HepG2 (cell line): Measurements from ENCODE around the gene CPNE5. TPM values are rescaled to one million over a fixed set of nuclear protein-coding genes. Genes with fewer than 3 reads are reported as not detected.

Experiments
- BORCS8-MEF2B ChIP-seq: sonication (generic); formaldehyde crosslinking; IDR thresholded peaks from 2 replicates; pipeline ENCODE4 v1.8.0; 2022; ENCODE audit warnings: mild to moderate bottlenecking, missing genetic modification reagents
- FOXM1 ChIP-seq: sonication (generic); formaldehyde crosslinking; IDR thresholded peaks from 2 replicates; pipeline ENCODE4 v1.5.0; 2020; ENCODE audit warnings: missing genetic modification reagents
- GZF1 ChIP-seq: sonication (generic); formaldehyde crosslinking; IDR thresholded peaks from 2 replicates; pipeline ENCODE4 v1.5.1; 2020; ENCODE audit warnings: mild to moderate bottlenecking, missing genetic modification reagents
- KAT7 ChIP-seq: IDR thresholded peaks from 2 replicates; pipeline ENCODE4 v1.6.1; 2018; ENCODE audit warnings: borderline replicate concordance, missing compliant biosample characterization
- NFIC ChIP-seq: IDR thresholded peaks from 2 replicates; pipeline ENCODE4 v1.6.1; 2012; ENCODE audit warnings: mild to moderate bottlenecking, low read length, inconsistent platforms
- NFYC ChIP-seq: IDR thresholded peaks from 2 replicates; pipeline ENCODE4 v1.6.1; 2016; ENCODE audit warnings: missing genetic modification reagents, missing compliant biosample characterization
- NR2C2 ChIP-seq: sonication (generic); formaldehyde crosslinking; IDR thresholded peaks from 2 replicates; pipeline ENCODE4 v1.4.0; 2020; ENCODE audit warnings: missing genetic modification reagents, mild to moderate bottlenecking, moderate library complexity, borderline replicate concordance
- RARA ChIP-seq: IDR thresholded peaks from 2 replicates; pipeline ENCODE4 v1.6.1; 2016; ENCODE audit warnings: missing genetic modification reagents, missing compliant biosample characterization
- SMARCC2 ChIP-seq: fragments of 450-650 bp; IDR thresholded peaks from 2 replicates; pipeline ENCODE4 v1.6.1; 2017; ENCODE audit warnings: antibody characterized with exemption, mild to moderate bottlenecking
- ZBTB1 ChIP-seq: sonication (generic); formaldehyde crosslinking; IDR thresholded peaks from 2 replicates; pipeline ENCODE4 v1.4.0; 2020; ENCODE audit warnings: missing genetic modification reagents, borderline replicate concordance
- ZNF431 ChIP-seq: sonication (generic); formaldehyde crosslinking; IDR thresholded peaks from 2 replicates; pipeline ENCODE4 v1.9.0; 2022; ENCODE audit warnings: missing genetic modification reagents, low read depth, mild to moderate bottlenecking, borderline replicate concordance
- ZNF7 ChIP-seq: IDR thresholded peaks from 2 replicates; pipeline ENCODE4 v1.6.1; 2016; ENCODE audit warnings: missing biosample characterization, missing genetic modification reagents
- ZNF790 ChIP-seq: sonication (generic); formaldehyde crosslinking; IDR thresholded peaks from 2 replicates; pipeline ENCODE4 v1.8.0; 2022; ENCODE audit warnings: missing genetic modification reagents, mild to moderate bottlenecking, borderline replicate concordance
- polyA plus RNA-seq, 8 experiments: library from polyadenylated mRNA; depleted of rRNA in 3 of 8; stranded (reverse) in 7 of 8; unstranded in 1 of 8; fragments of >200 nt; fragmentation: Illumina TruSeq in 4 of 8; extraction: Trizol in 4 of 8; gene quantifications; 2 replicates each; pipeline versions ENCODE4 v1.2.1 to v1.2.3, GENCODE V29; 2011 to 2016; ENCODE audit warnings: low read depth in 4 of 8, missing spikeins in 1 of 8, mixed read lengths in 1 of 8; ENCODE audit not compliant: insufficient read depth in 1 of 8
- total RNA-seq, 5 experiments: library from RNA; depleted of rRNA; stranded (reverse); fragments of >200 nt; fragmentation: Illumina TruSeq; extraction: Trizol; gene quantifications; 2 replicates each; pipeline ENCODE4 v1.2.3, GENCODE V29; 2016; ENCODE audit warnings: low read depth in 1 of 5
- TF ChIP-seq, protein P1 (sequence below), 2 experiments: IDR thresholded peaks; 2 replicates each; pipeline ENCODE4 v1.6.1; 2011 to 2012; ENCODE audit warnings: low read length in 2 of 2, borderline replicate concordance in 1 of 2, low read depth in 1 of 2, mild to moderate bottlenecking in 1 of 2, moderate library complexity in 1 of 2
- TF ChIP-seq, protein P2 (sequence below): sonication (generic); formaldehyde crosslinking; IDR thresholded peaks from 2 replicates; pipeline ENCODE4 v1.8.0; 2022; ENCODE audit warnings: missing genetic modification reagents, low read depth, mild to moderate bottlenecking, borderline replicate concordance
- TF ChIP-seq, protein P3 (sequence below): sonication (generic); formaldehyde crosslinking; IDR thresholded peaks from 2 replicates; pipeline ENCODE4 v1.4.0; 2020; ENCODE audit warnings: mild to moderate bottlenecking, missing genetic modification reagents
- TF ChIP-seq, protein P4 (sequence below): sonication (generic); formaldehyde crosslinking; IDR thresholded peaks from 2 replicates; pipeline ENCODE4 v1.9.0; 2022; ENCODE audit warnings: missing genetic modification reagents, mild to moderate bottlenecking, borderline replicate concordance
- TF ChIP-seq, protein P5 (sequence below): sonication (generic); formaldehyde crosslinking; conservative IDR thresholded peaks from 2 replicates; pipeline ENCODE4 v1.8.0; 2022; ENCODE audit warnings: low read depth, missing genetic modification reagents

Gene CPNE5
- total and polyA plus RNA-seq, 2 of the 13 experiments (the other 11 are each of a cell fraction or from before 2014, with no cell fraction given): 0.16 TPM; not detected in 1

DNA sequence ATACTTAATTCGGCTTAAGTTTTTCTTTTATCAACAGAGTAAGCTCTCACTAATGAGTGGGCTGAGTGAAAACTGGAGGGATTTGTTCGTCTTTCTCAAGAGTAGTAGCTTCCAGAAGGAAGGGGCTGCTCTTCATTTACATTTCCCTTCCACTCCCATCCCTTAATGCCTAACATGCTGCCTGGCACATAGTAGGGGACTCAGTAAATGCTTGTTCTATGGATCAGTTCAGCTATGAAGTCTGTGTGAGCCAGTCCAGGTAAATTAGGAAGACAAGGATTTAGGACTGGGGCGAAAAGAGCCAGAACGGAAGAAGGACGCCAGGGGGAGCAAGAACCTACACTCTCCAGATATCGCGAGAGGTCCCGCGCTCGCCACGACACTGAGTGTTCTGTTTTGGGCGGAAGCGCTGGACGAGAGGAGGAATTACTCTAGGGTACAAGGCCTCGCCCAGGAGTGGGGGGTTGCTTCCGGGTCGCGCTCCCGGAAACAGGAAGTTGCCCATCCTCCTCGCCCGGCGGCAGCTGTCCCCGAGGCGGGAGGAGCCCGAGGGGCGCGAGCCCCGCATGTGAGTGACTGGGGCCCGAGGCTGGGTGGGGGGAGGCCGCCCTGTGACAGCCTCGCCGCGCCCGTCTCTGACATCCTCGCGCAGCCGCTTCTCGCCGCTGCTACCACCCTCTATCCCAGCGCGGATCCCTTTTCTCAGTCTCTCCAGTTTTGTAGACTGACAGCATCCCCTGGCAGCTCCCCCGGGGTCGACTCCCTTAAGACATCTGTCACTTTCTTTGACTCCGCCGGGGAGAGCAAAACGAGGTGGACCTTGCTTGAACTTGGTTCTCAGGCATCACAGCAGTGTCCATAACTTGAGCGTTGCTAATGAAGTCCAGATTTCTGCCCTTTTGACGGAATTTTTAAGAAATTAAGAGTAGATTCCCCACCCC is 46.5 kb upstream of the CPNE5 start, which contains the start of gene C6orf89 (continued):
- TF ChIP-seq, protein P1, sequence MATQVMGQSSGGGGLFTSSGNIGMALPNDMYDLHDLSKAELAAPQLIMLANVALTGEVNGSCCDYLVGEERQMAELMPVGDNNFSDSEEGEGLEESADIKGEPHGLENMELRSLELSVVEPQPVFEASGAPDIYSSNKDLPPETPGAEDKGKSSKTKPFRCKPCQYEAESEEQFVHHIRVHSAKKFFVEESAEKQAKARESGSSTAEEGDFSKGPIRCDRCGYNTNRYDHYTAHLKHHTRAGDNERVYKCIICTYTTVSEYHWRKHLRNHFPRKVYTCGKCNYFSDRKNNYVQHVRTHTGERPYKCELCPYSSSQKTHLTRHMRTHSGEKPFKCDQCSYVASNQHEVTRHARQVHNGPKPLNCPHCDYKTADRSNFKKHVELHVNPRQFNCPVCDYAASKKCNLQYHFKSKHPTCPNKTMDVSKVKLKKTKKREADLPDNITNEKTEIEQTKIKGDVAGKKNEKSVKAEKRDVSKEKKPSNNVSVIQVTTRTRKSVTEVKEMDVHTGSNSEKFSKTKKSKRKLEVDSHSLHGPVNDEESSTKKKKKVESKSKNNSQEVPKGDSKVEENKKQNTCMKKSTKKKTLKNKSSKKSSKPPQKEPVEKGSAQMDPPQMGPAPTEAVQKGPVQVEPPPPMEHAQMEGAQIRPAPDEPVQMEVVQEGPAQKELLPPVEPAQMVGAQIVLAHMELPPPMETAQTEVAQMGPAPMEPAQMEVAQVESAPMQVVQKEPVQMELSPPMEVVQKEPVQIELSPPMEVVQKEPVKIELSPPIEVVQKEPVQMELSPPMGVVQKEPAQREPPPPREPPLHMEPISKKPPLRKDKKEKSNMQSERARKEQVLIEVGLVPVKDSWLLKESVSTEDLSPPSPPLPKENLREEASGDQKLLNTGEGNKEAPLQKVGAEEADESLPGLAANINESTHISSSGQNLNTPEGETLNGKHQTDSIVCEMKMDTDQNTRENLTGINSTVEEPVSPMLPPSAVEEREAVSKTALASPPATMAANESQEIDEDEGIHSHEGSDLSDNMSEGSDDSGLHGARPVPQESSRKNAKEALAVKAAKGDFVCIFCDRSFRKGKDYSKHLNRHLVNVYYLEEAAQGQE (IDR thresholded peaks at IDR 0.05; ENCODE audit: borderline replicate concordance in 1 of 2, low read depth in 1 of 2, low read length in 2 of 2): peak in 1 of 2 experiments; percentile 38; a peak in 1 of 4 replicates
- TF ChIP-seq BORCS8-MEF2B (CRISPR knock-in tag) (peak; percentile 74), ZBTB1 (CRISPR knock-in tag) (no peak), GZF1 (CRISPR knock-in tag) (peak; percentile 84; the same call in 1 of the 2 replicates), NFYC (CRISPR knock-in tag) (peak; percentile 48; the same call in 1 of the 2 replicates), ZNF790 (CRISPR knock-in tag) (peak; percentile 86), SMARCC2 (no peak), KAT7 (CRISPR knock-in tag) (peak; percentile 97), RARA (CRISPR knock-in tag) (peak; percentile 50), FOXM1 (CRISPR knock-in tag) (no peak), ZNF431 (CRISPR knock-in tag) (peak; percentile 78; the same call in 1 of the 2 replicates), NR2C2 (CRISPR knock-in tag) (peak; percentile 100), NFIC (no peak), ZNF7 (CRISPR knock-in tag) (0 out of 2 replicates have a peak, but pooled peaks have one; percentile 22)
- TF ChIP-seq, protein P2, sequence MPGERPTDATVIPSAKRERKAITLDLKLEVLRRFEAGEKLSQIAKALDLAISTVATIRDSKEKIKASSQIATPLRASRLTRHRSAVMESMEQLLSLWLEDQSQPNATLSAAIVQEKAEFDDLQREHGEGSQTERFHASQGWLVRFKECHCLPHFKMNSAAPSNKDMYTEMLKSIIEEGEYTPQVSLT (CRISPR knock-in tag): no peak
- TF ChIP-seq, protein P3, sequence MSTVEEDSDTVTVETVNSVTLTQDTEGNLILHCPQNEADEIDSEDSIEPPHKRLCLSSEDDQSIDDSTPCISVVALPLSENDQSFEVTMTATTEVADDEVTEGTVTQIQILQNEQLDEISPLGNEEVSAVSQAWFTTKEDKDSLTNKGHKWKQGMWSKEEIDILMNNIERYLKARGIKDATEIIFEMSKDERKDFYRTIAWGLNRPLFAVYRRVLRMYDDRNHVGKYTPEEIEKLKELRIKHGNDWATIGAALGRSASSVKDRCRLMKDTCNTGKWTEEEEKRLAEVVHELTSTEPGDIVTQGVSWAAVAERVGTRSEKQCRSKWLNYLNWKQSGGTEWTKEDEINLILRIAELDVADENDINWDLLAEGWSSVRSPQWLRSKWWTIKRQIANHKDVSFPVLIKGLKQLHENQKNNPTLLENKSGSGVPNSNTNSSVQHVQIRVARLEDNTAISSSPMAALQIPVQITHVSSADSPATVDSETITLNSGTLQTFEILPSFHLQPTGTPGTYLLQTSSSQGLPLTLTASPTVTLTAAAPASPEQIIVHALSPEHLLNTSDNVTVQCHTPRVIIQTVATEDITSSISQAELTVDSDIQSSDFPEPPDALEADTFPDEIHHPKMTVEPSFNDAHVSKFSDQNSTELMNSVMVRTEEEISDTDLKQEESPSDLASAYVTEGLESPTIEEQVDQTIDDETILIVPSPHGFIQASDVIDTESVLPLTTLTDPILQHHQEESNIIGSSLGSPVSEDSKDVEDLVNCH (CRISPR knock-in tag): 0 out of 2 replicates have a peak, but pooled peaks have one; percentile 28
- TF ChIP-seq, protein P4, sequence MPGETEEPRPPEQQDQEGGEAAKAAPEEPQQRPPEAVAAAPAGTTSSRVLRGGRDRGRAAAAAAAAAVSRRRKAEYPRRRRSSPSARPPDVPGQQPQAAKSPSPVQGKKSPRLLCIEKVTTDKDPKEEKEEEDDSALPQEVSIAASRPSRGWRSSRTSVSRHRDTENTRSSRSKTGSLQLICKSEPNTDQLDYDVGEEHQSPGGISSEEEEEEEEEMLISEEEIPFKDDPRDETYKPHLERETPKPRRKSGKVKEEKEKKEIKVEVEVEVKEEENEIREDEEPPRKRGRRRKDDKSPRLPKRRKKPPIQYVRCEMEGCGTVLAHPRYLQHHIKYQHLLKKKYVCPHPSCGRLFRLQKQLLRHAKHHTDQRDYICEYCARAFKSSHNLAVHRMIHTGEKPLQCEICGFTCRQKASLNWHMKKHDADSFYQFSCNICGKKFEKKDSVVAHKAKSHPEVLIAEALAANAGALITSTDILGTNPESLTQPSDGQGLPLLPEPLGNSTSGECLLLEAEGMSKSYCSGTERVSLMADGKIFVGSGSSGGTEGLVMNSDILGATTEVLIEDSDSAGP (CRISPR knock-in tag): peak; percentile 93; the same call in 1 of the 2 replicates
- TF ChIP-seq, protein P5, sequence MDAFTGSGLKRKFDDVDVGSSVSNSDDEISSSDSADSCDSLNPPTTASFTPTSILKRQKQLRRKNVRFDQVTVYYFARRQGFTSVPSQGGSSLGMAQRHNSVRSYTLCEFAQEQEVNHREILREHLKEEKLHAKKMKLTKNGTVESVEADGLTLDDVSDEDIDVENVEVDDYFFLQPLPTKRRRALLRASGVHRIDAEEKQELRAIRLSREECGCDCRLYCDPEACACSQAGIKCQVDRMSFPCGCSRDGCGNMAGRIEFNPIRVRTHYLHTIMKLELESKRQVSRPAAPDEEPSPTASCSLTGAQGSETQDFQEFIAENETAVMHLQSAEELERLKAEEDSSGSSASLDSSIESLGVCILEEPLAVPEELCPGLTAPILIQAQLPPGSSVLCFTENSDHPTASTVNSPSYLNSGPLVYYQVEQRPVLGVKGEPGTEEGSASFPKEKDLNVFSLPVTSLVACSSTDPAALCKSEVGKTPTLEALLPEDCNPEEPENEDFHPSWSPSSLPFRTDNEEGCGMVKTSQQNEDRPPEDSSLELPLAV (CRISPR knock-in tag): no peak
